ENCODE results near the gene TRIM24. TPM values are rescaled to one million over a fixed set of nuclear protein-coding genes. Genes with fewer than 3 reads are reported as not detected.

Gene TRIM24
- polyA plus RNA-seq, 3 donors: 3.5 to 8.9 (median 6.0) TPM

DNA sequence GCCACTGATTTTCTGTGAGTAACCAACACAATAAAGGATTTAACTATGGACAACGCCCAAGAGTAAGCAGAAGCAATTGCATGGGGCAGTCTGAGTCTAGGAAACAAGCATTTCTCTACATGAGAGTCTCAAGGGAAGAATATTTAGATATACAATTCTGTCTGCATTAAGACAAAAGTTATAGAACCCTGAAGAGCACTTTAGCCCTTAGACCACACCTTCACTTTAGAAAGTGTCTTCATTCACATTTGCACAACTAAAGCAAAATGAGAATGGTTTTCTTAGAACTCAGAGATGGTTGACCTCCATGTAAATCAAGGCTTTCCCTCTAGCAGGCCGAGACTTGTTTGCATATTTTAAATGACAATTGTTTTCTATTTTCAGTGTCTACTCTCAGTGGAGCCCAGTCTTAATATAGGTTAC is 25.5 kb upstream of the TRIM24 start:
- no peak overlapping the region for H2AFZ ChIP-seq (ENCODE audit: insufficient read depth, low read depth, low read length, poor library complexity, severe bottlenecking)
- no peak for DNase-seq
- WGBS (ENCODE audit: insufficient coverage): no CpG with 5 or more reads among the region's 2 CpGs

DNA sequence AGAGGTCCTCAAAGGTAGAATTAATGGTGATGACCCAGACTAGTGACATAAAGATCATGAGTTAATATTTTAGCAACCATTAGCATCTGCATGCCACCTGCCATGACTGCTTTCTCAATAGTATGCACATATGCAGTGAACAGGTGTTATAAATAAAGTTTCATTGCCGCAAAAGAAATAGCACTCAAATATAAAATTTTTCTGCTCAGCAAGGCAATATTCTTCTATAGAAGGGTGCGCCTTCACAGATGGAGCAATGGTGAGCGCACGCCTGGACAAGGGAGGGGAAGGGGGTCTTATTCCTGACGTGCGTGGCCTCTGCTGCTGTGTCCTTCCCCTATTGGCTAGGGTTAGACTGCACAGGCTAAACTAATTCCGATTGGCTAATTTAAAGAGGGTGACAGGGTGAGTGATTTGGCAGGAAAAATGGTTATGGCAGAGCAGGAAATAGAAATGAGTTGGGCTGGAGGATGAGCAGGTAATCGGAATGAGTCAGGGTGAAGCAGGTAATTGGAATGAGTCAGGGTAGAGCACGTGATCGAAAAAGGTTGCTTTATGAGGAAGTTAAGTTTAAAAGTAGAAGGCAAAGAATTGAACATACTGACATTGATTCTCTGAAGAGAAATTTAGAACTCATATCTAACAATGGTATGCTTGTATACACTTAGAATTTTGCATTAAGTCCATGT is 24.7 kb upstream of the TRIM24 start:
- Histone ChIP-seq H3K9ac (ENCODE audit: insufficient read depth, low read length, poor library complexity, severe bottlenecking) (no peak overlapping the region), H3K27me3 (ENCODE audit: control insufficient read depth in 2 of 2, insufficient read depth in 2 of 2, low read length in 2 of 2) (no peaks in the 10 kb centered on the region), H3K36me3 (replicated peaks in 1 of 2; ENCODE audit: control insufficient read depth in 1 of 2, insufficient read depth in 2 of 2, low read length in 2 of 2) (no peaks in the 10 kb centered on the region), H4K20me1 (ENCODE audit: insufficient read depth, low read length) (no peaks in the 10 kb centered on the region), H3K4me1 (ENCODE audit: control insufficient read depth in 1 of 2, insufficient read depth in 2 of 2, low read length in 2 of 2) (no peaks in the 10 kb centered on the region), H3K4me2 (replicated peaks; ENCODE audit: extremely low read depth, low read length, poor library complexity, severe bottlenecking) (no peak overlapping the region), H3K9me3 (replicated peaks in 1 of 2; ENCODE audit: control insufficient read depth in 1 of 2, insufficient read depth in 1 of 2, low read length in 2 of 2) (peaks cover 25 to 27% of the 10 kb centered on the region in 2 donors), H3K27ac (ENCODE audit: low read depth in 1 of 2, low read length in 2 of 2) (no peak overlapping the region), H3K4me3 (replicated peaks in 1 of 3; ENCODE audit: low read depth in 2 of 3, low read length in 3 of 3) (no peak overlapping the region), H2AFZ (ENCODE audit: insufficient read depth, low read depth, low read length, poor library complexity, severe bottlenecking) (no peak overlapping the region), H3K79me2 (ENCODE audit: insufficient read depth, low read length) (no peaks in the 10 kb centered on the region)
- Mint-ChIP-seq H3K9me3 (peaks cover 28 to 57% (median 41%) of the 10 kb centered on the region in 7 donors), H3K27ac (no peak overlapping the region), H3K36me3 (no peaks in the 10 kb centered on the region), H3K4me1 (no peaks in the 10 kb centered on the region), H3K27me3 (ENCODE audit: low read depth in 3 of 3) (peaks cover 0 to 3% (median 2%) of the 10 kb centered on the region in 3 donors), H3K4me3 (no peak overlapping the region)
- DNase-seq: no peak
- WGBS (ENCODE audit: insufficient coverage): 98% methylated on average over 5 of the region's 10 CpGs
- TF ChIP-seq, protein P1, sequence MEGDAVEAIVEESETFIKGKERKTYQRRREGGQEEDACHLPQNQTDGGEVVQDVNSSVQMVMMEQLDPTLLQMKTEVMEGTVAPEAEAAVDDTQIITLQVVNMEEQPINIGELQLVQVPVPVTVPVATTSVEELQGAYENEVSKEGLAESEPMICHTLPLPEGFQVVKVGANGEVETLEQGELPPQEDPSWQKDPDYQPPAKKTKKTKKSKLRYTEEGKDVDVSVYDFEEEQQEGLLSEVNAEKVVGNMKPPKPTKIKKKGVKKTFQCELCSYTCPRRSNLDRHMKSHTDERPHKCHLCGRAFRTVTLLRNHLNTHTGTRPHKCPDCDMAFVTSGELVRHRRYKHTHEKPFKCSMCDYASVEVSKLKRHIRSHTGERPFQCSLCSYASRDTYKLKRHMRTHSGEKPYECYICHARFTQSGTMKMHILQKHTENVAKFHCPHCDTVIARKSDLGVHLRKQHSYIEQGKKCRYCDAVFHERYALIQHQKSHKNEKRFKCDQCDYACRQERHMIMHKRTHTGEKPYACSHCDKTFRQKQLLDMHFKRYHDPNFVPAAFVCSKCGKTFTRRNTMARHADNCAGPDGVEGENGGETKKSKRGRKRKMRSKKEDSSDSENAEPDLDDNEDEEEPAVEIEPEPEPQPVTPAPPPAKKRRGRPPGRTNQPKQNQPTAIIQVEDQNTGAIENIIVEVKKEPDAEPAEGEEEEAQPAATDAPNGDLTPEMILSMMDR (IDR thresholded peaks at IDR 0.05): no peak
- intact Hi-C loops (cut with micrococcal nuclease): no loop called here

More for the DNA sequence above, 25.5 kb upstream of the TRIM24 start:
- intact Hi-C loops (cut with micrococcal nuclease): no loop called here
- Histone ChIP-seq H3K4me3 (replicated peaks in 1 of 3; ENCODE audit: low read depth in 2 of 3, low read length in 3 of 3) (no peak overlapping the region), H3K4me2 (replicated peaks; ENCODE audit: extremely low read depth, low read length, poor library complexity, severe bottlenecking) (no peak overlapping the region), H3K27ac (ENCODE audit: low read depth in 1 of 2, low read length in 2 of 2) (no peak overlapping the region), H3K79me2 (ENCODE audit: insufficient read depth, low read length) (no peaks in the 10 kb centered on the region), H3K36me3 (replicated peaks in 1 of 2; ENCODE audit: control insufficient read depth in 1 of 2, insufficient read depth in 2 of 2, low read length in 2 of 2) (no peaks in the 10 kb centered on the region), H3K9me3 (replicated peaks in 1 of 2; ENCODE audit: control insufficient read depth in 1 of 2, insufficient read depth in 1 of 2, low read length in 2 of 2) (peaks cover 27 to 32% of the 10 kb centered on the region in 2 donors), H3K27me3 (ENCODE audit: control insufficient read depth in 2 of 2, insufficient read depth in 2 of 2, low read length in 2 of 2) (no peaks in the 10 kb centered on the region), H4K20me1 (ENCODE audit: insufficient read depth, low read length) (no peaks in the 10 kb centered on the region), H3K9ac (ENCODE audit: insufficient read depth, low read length, poor library complexity, severe bottlenecking) (no peak overlapping the region), H3K4me1 (ENCODE audit: control insufficient read depth in 1 of 2, insufficient read depth in 2 of 2, low read length in 2 of 2) (no peaks in the 10 kb centered on the region)
- Mint-ChIP-seq H3K27me3 (ENCODE audit: low read depth in 3 of 3) (peaks cover 0 to 3% (median 2%) of the 10 kb centered on the region in 3 donors), H3K9me3 (peaks cover 35 to 61% (median 44%) of the 10 kb centered on the region in 7 donors), H3K36me3 (no peaks in the 10 kb centered on the region), H3K4me1 (no peaks in the 10 kb centered on the region), H3K27ac (no peak overlapping the region), H3K4me3 (no peak overlapping the region)
- TF ChIP-seq, protein P1 (IDR thresholded peaks at IDR 0.05): no peak

All from CD14-positive monocyte (primary cell).